Activated T-cell treated with anti-CD3 and anti-CD28 coated beads for 48 hours (primary cell): ENCODE data around the gene CCDC112.

Experiments
- DNase-seq: peaks from one replicate; pipeline ENCODE4 v3.0.0-alpha.2; 2020; ENCODE audit warnings: low read depth

The CCDC112 gene

DNA sequence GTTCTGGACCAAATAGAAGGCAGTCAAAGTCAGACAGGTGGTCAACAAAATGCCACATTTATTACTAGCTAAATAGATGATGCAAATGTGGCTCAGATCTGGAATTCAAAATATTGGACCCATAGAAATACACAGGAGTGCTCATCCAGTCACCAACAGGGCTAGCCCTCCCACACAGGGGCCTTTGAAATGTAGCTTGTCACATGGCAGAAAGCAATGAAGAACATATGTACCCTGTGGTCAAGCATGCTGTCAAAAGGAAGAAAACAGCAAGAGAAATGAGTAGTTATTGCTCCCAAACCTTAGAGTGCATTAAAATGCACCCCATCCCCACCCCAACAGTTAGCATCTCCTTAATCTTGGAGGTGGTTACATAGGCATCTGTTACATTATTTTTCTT, 20.9 kb upstream of the CCDC112 start:
- no peak for DNase-seq

DNA sequence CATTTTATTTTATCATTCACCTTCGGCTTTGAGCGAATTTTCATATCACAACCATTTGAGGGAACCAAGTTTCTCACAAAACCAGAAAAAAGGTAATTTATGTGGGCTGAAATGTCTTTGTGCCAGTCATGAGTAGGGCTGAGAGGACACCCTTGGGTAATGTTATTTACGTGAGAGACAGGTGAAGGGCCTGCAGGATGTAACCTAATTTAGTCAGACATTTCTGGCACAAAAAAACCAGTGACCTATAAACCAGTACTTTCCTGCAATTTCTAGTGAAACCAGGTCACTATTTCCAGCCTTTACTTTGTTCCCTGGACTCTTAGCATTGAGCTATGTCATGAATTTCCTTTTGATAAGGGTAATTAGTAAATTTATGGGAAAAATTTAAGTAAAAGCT, 17.2 kb upstream of the CCDC112 start:
- no peak for DNase-seq

DNA sequence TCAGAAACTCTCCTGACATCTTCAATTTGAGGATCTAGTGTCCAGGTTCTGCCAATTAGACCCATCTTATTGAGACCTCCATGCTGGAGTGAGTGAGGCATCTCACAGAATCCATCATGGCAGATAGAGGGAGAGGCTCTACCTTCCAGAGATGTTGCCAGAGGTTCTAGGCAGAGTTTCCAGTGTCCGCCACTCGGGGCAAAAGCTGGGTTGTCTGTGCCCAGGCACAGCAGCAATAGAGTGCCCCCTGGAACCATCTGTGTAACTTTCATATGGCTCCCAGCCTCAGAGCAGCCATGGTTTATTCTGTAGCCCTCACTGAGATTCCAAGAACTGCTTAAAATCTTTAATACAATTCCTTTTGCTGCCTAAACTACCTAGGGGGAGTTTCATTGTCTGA, 16.6 kb upstream of the CCDC112 start:
- DNase-seq, result no peak

DNA sequence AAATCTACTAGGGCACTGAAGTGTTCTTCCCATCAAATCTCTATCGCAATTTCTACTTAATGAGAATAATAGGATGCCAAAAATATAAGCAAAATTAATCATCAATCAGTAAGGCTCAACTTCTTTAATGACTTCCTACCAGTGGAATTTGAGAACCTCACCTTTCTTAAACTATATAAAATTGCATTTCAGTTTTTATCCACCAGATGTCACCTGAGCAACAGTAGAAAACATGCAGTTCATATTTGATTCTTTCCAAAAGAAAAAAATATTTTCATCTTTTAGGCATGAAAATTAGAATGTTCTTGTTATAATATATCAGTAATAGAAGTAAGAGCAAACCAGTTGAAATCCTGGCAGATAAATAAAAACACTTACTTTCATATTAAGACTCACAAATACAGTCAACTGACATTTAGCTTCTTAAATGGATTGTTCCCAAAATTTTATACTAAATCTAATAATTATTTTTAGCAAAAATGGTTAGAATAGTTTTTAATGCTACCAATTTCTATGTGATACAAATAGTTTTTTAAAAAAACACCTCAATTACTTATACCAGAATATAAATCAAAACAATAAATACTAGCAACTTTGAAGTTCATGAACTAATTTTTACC, 13.4 kb upstream of the CCDC112 start:
- no peak for DNase-seq

DNA sequence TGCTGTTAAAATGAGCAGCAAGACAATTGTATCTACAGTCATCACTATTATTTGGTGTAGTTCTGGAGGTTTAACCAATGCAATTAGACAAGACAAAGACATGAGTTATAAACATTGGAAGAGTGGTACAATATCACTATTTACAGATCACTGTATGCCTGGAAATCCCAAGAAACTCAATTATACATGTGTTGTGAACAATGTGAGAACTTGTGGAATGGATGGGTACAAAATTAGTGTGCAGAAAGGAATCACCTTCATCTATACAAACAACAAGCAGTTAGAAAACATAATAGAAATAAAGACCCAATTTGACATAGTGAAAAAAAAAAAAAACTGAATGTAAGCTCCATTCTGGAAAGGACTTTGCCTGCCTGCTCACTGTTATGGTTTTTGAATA, 12.4 kb upstream of the CCDC112 start:
- DNase-seq, result no peak

DNA sequence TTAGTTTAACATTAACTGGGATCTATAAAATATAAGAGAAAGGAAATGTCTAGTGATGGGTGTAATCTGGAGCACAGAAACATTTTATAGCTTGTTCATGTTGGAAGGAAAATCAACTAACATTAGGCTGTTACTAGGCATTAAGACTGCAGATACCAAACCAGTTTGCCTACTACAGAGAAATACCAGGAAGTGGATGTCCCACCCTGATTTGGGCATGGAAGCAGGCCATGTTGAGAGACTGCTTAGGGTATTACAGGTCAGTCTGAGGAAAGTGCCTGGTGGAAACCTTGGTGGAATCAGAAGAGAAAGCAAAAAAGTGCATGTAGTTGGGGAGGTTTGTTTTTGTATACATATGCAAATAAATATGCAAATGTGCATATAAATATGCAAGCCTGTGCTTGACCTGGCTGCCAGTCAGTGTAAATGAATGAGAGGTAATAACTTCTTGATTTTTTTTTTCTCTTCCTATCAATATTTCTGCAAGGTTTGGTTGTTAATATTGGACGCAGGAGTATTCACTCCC, 9.6 kb upstream of the CCDC112 start:
- no peak for DNase-seq

DNA sequence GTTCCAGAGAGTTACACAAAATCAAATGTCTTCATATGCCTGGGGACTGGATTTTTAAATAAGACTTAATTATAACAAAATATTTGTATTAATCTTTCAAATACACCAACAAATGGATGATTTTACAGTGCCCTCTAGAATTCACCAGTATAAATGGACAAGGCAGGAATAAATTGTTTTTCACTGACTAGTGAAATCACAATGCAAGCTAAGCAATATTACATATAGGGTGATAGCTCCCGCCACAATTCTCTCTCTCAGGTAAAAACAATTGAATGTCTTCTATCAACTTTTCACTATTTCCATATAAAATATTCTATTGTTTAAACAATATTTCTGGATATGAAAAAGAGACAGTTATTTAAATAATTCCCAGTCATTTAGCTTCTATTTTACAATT, 8.0 kb upstream of the CCDC112 start:
- DNase-seq, result no peak

DNA sequence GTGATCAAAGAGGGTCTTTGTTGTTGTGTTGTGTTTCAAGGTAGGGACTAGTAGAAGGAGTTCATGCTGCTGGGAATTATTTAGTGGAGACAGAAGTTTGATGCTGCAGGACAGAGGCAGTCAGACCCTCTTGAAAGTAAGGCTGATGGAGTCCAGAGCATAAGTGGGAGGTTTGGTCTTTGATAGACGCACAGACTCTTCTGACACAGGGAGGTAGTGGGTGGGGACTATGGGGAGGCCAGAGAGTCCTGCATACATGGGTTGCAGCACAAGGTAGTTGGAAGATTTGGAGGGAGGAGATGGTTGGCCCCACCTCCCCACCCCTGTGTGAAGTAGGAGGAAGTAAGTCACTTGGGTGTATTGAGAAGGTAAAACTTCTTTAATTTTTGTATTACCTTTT, 2.4 kb upstream of the CCDC112 start:
- no peak for DNase-seq

DNA sequence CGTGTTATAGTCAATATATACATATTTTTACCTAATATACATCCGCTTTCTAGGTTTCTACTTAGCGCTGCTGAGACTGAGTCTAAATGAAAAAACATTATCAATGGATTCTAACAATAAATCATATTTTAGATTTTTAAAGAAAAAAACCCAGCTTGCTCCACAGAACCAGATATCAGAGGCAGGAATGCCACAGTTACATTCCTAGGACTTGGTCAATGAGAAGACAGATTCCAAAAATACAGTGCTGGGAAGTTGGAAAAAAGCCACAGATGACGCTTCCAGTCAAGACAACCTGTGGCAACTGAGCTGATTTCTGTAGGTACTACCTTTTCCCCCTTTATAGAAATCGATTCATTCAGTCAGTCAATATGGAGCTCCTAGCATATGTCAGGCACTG, 577 bp upstream of the CCDC112 start:
- no peak for DNase-seq

DNA sequence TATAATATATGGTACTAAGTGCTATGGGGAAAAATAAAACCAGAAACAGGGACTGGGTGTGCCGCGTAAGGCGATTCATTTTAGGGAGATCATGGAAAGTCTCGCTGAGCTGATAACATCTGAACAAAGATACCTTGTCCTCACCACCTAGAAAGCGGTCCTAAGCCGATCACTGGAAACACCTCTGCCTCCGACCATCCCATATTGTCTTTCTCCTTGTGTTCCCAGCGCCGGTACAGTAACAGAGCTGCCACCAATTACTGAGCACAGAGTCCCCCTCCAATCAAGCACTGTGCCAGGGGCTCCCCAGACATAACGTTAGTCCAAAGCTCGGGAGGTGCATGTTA, 704 bp downstream of the CCDC112 start:
- no peak for DNase-seq

DNA sequence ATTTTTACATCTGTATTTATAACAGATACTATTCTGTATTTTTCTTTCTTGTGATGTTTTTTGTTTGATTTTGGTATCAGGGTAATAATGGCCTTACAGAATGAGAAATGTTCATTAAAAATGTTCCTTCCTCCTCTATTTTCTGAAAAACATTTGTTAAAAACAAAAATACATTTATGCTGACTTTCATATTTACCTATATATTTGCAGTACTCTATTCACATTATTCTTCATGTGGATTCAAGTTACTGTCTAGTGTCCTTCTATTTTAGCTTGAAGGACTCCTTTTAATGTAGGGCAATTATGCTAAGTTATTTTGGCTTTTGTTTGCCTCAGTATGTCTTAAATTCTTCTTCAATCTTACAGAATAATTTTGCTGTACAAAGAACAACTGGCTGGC, 5.1 kb downstream of the CCDC112 start:
- DNase-seq, result no peak

DNA sequence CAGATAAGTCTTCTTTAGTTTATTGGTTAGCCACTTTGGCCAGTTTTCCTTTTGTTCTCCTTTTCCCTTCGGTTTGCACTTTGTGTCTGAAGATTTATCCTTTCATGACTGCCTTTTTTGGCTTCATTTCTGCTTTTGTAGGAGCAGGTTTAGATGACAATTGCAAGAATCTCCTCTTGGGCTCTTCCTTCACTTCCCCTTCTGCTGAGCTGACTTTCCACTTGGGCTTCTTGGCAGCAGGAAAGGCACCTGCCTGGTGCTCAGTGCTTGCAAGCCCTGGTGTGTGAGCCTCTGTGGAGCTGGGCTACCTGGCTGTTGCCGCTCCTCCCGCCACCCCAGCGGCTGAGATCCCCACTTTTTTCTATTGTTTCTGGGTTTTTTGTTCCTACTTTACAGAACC, 7.3 kb downstream of the CCDC112 start:
- DNase-seq, result no peak

DNA sequence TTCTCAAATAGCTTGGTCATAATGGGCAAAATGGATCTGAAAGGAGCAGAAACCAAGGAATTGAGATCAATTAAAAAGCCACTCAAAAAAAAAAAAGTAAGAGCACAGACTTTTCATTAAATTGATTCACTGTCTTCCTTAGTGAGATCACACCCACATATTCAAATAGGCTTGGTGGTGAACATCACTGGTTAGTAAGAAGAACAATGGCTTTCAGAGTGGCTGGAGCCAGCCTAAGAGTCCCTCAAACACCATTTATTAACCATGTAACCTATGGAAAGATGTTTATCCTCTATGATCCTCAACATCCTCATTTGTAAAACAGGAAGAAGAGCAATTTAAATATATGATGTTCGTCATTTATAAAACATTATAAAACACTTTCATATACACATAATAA, 12.4 kb downstream of the CCDC112 start:
- DNase-seq, result no peak

DNA sequence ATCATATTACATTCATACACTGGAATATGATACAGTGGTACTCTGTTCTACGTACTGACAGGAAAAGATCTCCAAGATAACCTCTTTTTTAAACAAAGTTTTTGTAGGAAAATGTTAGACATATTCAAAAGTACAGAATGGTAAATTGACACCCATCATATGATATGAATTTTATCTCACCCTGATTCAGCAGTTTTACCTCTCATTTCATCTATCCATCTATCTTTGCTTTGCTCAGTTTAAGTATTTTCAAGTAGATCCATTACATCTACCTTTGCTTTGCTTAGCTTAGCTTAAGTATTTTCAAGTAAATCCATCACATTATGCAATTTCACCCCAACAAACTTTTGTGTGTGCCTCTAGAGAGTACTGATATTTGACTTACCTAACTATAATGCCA, 14.3 kb downstream of the CCDC112 start:
- no peak for DNase-seq

DNA sequence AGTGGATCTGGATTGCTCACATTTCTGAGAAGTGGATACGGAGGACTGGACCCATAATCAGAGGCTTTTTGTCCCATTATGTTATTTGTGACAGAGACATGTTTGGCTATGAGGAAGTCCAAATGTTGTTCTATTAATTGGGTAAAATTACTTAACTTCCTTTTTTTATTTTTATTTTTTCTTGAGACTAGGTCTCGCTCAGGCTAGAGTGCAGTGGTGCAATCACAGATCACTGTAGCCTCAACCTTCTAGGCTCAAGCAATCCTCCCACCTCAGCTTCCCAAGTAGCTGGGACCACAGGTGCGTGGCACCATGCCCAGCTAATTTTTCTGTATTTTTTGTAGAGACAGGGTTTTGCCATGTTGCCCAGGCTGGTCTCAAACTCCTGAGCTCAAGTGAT, 21.9 kb downstream of the CCDC112 start:
- no peak for DNase-seq

DNA sequence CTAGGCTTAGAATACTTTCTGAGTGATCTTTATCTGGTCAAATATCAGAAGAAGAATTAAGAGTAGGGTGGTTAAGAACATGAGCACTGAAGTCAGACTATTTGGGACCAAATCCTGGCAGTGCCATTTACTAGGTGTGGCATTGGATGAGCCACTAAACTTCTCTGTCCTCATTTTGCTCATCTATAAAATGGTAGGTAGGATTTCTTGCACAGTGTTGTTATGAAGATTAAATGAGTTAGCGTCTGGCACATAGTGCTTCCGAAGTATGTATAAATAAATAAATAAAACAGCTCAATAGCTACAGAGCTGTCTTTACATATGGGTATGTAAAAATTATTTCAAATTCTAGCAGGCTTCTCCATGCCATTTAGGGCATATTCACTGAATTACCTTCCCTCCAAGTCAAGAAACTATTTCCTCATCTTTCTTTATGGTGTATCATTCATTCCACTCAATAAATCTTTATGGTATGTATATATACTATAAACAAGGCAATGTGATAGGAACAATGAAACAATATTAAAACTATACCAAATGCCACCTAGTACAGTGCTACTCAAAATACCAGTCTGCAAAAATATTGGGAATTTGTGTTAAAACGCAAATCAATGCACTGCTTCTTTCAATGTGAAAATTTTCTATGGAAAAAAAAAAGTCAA, 24.0 kb downstream of the CCDC112 start:
- no peak for DNase-seq

DNA sequence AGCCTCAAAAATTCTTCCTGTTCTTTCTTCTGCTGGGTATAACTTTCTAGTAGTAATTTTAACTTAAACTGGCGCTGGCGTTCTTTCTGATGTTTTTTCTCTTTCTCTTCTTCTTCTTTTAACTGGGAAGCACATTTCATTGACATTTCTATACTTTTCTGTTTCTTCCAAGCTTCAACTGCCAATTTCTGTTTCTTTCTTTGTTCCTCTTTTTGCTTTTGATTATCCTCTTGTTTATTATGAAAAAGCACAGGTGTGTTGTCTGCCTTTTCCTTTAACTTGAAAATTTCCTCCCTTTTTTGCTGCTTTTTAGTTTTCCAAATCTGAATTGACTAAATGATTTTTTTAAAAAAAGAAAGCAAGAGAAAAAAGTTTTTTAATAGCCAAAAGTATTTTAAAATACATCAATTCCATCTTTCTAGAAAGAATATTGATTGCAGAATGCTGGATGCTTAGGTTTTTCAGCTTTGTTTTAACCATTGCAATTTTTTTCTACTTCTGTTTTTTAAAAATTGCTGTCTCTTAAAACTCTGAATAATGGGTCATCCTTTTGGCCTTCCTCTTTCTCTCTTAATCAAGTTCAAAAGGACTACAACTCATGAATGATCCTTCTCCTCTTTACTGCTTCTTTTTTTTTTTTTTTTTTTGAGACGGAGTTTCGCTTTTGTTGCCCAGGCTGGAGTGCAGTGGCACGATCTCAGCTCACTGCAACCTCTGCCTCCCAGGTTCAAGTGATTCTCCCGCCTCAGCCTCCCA, 25.0 kb downstream of the CCDC112 start:
- DNase-seq, result no peak

DNA sequence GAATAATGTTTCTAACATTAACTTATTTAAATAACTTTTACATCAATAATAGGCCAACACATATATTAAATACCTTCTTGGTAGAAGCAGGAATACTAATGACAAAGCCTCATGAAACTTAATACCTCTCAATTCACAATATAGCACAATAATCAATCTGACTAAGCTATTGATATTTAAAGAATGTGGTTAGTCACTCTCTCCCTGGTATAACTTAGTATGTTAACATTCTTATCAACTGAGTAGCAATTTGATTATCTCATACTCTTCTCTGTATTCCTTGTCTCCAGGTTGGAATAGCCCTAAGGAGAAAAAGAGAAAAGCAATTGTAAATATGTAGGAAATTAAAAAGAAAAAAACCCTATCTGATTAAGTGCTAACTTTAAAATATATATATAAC, 28.8 kb downstream of the CCDC112 start:
- DNase-seq, result no peak

DNA sequence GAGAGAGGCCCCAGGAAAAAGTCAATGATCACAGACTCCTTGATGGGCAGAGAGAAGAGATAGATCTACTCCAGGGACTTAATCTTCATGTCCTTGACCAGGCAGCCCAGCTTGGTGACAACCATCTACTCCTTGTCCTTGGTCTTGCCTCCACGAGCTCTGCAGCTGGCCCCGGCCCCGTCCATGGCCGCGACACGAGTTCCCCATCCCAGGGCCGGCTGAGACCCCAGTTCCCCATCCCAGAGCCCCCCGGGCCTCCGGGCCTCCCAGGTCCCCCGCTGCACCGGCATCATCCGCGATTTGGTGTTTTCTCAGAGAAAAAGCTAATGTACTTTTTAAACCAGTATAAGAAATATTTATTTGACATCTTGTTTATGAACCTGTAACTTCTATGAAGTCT, 31.2 kb downstream of the CCDC112 start:
- DNase-seq, result no peak

DNA sequence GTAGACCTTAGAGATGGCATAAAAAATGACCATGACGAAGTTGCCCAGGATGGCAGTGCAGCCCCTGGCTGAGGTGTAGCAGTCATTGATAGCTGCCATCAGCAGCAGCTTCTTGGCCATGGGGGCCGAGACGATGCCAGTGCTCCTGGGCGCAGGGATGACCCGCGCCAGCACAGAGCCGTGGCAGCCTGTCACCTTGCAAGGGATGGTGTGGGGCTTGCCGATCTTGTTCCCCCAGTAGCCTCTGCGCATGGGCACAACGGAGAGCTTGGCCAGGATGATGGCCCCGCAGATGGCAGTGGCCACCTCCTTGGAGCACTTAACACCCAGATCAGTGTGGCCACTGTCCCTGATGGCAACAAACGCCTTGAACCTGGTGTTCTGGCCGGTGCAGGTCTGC, 31.7 kb downstream of the CCDC112 start:
- DNase-seq, result no peak

DNA sequence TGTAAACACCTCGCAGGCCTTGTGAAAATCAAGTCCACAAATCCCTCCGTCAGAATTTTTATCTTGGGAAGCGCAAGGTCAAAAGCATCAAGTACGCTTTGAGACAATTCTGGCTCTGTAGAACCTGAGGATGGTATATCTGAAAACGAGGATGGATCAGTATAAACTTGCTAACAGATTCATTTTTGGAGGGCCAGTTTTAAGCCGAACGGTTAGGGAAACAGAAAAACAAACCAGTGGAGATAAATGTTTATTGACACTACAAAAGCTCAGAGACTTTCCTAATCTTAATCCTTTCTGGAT, 33.4 kb downstream of the CCDC112 start:
- DNase-seq, result no peak

DNA sequence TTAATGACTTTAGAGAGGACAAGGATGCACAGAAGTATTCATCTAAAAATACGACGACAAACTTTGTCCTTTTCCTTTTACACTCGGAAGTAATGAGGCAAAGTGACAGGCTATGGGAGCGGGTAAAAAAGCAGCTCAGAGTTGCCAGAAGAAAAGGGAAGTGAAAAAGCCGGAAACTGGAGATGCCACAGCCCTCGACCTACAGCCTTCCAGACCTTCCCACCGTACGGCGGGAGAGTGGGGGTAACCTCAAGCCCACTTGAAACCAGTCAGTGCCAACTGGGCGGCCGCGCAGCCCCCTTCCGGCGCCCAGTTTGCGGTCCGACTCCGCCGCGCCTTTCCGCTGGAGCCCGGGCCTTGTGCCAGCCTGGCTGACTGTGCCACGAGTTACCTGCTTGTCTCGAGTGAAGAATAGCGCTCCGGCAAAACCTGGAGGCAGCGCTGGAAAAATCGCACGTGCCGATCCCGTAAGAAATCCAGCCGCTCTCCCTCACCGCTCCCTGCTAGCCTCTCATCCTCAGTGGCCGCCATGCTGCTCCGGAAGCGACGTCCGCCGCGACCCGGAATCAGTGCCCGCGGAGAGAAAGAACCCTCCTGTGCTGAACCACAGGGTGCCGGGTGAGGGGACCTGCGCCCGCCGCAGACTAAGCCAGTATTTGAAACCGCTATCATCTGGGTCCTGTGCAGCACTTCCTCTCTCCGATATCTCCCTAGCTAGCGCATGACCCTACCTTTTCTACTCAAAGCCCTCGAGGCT, 34.0 kb downstream of the CCDC112 start, which contains the start of gene PGGT1B:
Gene PGGT1B (minus strand): TSS at position 557 of the 757 bp plus-strand sequence. CDS start 26 bp downstream, at position 531.
- DNase-seq, result peak; percentile 65

DNA sequence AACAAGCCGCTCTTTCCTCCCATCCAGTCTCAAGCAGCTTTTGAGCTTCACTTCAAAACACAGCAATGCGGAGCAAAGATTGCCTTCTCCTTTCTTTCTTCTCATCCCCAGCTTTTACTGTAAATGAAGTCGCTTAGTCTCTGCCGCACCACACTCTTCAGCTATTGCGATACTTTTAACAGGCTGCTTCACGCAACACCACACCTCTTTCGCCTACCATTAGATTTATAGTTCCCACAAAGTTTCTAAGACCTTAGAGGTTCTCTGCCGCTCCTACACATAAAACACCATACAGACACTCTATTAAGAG, 34.5 kb downstream of the CCDC112 start:
- DNase-seq, result no peak
